NB4 (cell line): ENCODE measurements around the gene ZNF3.

Experiments used
- DNase-seq: peaks from one replicate; pipeline ENCODE4 v3.0.0; 2010; ENCODE audit warnings: low read depth
- H3K4me3 ChIP-seq: one replicate; pipeline ENCODE4 v1.5.1; 2011; ENCODE audit warnings: mild to moderate bottlenecking, low read depth, low read length, moderate library complexity
- CTCF ChIP-seq: IDR thresholded peaks from one replicate; pipeline ENCODE4 v1.5.1; 2012; ENCODE audit warnings: low read depth, low read length
- MAX ChIP-seq: IDR thresholded peaks from 2 replicates; pipeline ENCODE4 v1.6.1; 2011; ENCODE audit warnings: low read depth, low read length
- MYC ChIP-seq: IDR thresholded peaks from 2 replicates; pipeline ENCODE4 v1.6.1; 2011; ENCODE audit warnings: low read depth, low read length
- POLR2A ChIP-seq: IDR thresholded peaks from 2 replicates; pipeline ENCODE4 v1.6.1; 2011; ENCODE audit warnings: mild to moderate bottlenecking; ENCODE audit not compliant: insufficient read length; ENCODE audit errors: extremely low read depth

Gene ZNF3

GRCh38 chr7:100029596-100029995, 51.9 kb downstream of the ZNF3 start:
- no peak for DNase-seq
- TF ChIP-seq MAX (no peak), POLR2A (no peak), CTCF (no peak), MYC (no peak)
- H3K4me3 ChIP-seq, result no peak overlapping the region

- no peak for DNase-seq
- TF ChIP-seq MYC, result no peak
- TF ChIP-seq POLR2A, result no peak
- no peak for TF ChIP-seq CTCF
- no peak for TF ChIP-seq MAX
- H3K4me3 ChIP-seq, result no peak overlapping the region
Measured at GRCh38 chr7:100027197-100027596, 54.3 kb downstream of the ZNF3 start.

GRCh38 chr7:100024020-100024619, 57.4 kb downstream of the ZNF3 start:
- DNase-seq, result no peak
- no peak overlapping the region for H3K4me3 ChIP-seq
- TF ChIP-seq MYC (no peak), CTCF (no peak), MAX (no peak), POLR2A (no peak)

- TF ChIP-seq POLR2A (no peak), CTCF (no peak), MYC (no peak)
- H3K4me3 ChIP-seq, result no peak overlapping the region
- no peak for DNase-seq
Measured at GRCh38 chr7:100023526-100023925, 58.0 kb downstream of the ZNF3 start.

GRCh38 chr7:100022621-100023020, 58.9 kb downstream of the ZNF3 start:
- no peak for TF ChIP-seq CTCF
- TF ChIP-seq MYC, result no peak
- TF ChIP-seq MAX, result no peak
- TF ChIP-seq POLR2A, result no peak
- no peak overlapping the region for H3K4me3 ChIP-seq
- DNase-seq, result no peak

- TF ChIP-seq MYC, result no peak
- TF ChIP-seq CTCF, result no peak
- no peak for TF ChIP-seq POLR2A
- no peak for TF ChIP-seq MAX
- no peak overlapping the region for H3K4me3 ChIP-seq
- peak; percentile 30 for DNase-seq
Measured at GRCh38 chr7:100021297-100021696, 60.2 kb downstream of the ZNF3 start.
